ENCODE results near the gene INHBC.

Gene INHBC

DNA sequence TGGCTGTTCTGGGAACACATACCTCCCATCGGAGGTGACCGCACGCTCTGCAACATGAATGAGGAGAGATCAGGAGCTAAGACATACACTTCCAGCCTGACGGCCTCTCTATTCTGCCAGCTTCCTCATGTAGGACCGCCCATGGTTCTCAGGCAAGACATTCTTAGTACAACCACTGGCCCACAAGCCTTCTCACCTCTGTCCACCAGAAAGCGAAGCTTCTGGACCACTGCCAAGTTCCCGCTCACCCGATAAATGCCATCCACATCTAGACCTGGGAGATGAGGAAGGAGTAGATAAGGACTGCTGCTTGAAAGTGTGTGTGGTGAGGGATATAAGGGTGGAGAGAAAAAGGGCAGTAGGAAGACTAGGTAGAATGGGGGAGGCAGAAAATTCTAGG is 39.8 kb downstream of the INHBC start:
- no peak for DNase-seq (ENCODE audit: insufficient read length, low spot score)
- FAIRE-seq = no peak
- no peak for TF ChIP-seq POLR2A (IDR thresholded peaks at IDR 0.05; ENCODE audit: low read depth, low read length)

DNA sequence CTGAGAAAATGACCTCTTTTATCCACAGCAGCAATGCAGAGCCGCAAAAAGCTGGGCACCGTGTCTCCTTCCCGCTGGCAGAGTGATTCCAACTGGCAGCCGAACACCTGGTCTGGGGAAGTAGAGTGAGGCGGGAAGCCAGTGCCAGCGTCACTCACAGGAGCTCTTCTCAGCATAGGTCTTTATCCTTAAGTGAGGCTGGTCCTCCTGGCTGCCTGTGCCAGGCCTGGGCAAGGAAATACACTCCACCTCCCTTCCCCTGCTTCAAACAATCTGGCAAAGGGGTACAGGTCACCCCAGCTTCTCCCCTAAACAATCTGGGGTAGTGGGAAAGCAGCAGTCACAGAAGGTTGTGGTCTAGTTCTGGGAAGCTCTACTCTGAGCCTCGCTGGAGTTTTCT is 40.3 kb downstream of the INHBC start:
- TF ChIP-seq POLR2A (IDR thresholded peaks at IDR 0.05; ENCODE audit: low read depth, low read length) = no peak
- no peak for FAIRE-seq
- DNase-seq (ENCODE audit: insufficient read length, low spot score) = no peak

DNA sequence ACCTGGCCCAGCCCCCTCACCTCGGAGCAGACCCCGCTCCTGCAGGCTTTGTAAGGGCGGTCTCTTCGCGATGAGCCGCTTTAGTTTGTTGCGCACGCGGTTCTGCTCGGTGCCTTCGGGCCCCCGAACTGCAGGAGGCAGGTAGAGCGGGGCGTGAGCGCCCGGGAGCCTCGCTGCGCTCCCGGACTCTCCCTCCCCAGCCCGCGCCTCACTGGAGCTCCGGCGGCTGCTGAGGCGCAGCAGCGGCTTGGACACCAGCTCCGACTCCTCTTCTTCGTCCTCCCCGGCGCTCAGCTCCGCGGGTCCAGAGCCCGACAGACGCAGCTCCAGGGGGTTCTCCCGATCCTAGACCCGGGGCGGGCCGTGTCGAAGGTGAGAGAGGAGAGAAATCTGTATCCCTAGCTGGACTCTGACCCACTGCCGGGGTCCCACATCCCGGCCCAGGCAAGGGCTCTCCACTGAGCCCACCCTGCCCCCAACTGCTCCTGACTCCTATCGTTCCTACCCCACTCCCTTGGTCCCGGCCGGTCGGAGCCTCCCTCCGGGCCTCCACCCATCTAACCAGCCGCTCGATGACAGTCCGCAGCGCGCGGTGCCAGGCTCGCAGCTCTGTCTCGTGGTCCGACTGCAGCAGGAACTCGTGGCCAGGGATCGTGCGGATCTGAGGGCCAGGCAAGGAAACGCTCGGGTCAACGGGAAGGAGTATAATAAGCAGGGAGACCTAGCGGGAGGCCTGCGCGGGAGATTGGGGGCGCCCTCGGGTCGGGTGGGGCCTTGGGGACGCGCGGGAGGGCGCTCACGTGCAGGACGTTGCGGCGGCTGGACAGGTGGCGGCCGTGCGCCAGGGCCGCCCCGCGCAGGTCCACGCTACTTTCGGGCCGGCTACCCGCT is 40.9 kb downstream of the INHBC start:
- no peak for DNase-seq (ENCODE audit: insufficient read length, low spot score)
- no peak for FAIRE-seq
- no peak for TF ChIP-seq POLR2A (IDR thresholded peaks at IDR 0.05; ENCODE audit: low read depth, low read length)

DNA sequence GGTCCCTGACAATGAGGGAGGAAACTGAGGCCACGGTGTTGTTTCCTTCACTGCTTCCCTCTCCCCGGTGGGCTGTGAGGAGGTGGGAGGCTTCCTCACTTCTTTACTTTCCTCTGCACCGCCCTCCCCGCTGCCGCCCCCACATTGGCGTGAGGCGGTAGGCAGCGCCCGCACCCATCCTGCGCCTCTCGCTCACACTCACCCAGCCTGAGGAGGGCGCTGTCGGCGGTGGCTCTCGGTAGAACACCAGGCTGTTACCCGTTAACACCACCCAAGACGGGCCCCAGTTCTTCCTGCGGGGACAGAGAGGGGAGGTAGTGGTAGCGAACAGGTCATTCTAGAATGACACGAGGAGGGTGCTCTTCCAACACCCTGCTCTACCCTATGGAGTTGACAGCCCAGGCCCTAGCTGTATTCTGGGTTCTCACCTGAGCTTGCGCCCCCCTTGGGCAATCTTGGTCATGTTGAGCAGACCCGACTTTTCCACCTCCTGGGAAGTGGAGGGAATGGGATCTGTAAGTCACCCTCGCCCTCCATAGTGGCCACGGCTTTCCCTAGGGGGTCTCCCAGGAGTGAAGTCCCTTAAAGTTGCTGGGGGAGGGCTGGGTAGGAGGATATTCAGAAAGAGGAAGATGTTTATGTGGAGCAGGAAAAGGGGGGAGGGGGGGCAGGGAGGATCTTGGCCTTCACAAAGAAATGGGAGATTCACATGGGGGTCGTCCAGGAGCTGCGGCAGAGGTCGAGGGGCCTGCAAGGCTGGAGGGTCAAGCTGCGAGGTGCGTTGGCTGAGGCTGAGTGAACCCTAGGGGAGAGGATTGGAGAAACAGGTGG is 41.8 kb downstream of the INHBC start:
- DNase-seq (ENCODE audit: insufficient read length, low spot score) = no peak
- no peak for FAIRE-seq
- no peak for TF ChIP-seq POLR2A (IDR thresholded peaks at IDR 0.05; ENCODE audit: low read depth, low read length)

DNA sequence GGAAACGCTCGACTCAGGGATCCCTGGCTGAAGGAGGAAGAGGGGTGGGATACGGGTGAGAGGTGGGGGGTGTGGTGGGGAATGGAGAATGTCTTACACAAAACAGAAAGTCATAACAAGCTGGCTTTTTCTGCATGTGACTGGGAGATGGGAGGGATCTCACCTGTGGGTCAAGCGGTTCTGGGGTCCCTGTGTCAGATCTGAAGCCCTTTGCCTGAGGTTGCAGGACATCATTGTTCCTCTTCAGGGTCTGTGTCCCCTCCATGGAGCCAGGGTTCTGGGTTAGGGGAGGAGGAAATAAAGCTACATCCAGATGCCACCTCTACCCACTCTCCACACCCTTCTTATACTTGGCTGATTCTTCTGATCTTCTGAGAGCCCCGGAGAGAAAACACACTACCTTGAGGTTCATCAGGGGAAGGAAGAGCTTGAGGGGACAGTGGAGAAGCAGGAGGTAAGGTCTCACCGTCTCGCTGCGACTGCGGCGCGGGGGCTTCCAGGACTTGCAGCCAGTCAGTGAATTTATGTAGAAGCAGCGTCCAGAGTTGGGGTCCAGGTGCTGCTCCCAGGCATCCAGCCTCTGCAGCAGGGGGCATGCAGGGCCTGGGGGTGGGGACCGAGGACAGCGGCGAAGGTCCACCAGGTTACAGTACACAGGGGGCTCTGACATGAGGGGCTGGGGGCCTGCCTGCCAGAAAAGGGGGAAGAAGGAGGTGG is 42.6 kb downstream of the INHBC start:
- no peak for TF ChIP-seq POLR2A (IDR thresholded peaks at IDR 0.05; ENCODE audit: low read depth, low read length)

DNA sequence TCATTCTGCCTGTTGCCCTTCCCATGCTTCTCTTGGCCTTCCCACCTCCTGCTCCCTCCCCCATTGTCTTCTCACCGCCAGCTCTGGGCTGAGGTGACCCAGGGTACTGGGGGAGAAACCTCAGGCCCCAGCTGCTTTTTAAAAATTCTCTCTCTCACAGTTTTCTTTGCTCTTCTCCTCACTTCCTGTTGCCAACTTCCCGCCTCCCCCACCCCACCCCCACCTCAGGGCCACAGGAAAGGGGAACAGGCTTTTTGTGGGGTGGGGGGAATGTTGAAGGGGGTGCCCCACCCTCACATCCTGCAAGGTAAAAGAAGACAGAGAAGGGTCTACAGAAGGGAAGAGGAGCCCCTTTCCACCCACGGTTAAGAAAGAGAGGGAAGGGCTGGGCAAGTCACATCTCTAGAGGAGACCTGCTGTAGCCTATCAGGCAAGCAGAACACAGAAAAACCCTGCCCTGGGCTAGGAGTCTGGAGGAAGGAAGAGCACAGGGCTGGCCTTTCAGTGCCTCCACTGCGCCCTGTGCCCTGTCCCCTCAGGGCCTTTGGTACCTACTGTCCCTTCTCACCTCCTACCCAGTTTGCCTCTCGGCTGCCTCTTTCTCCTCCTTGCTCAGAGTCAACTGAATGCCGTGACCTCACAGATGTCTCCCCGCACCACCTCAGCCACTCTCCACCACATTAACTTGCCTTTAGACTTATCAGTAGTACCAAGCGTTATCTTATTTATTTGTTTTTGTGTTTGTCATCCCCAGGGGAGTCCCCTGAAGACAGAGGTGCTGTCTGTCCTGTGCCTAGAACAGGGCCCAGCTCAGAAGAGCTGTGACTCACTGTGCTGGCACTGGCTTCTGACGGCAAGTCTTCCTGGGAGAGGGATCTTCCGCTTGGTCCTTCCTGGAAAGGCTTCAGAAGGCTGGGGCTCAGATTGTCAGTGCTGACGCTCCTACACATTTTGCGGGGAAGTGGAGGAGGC is 43.4 kb downstream of the INHBC start:
- FAIRE-seq (no peak), DNase-seq (ENCODE audit: insufficient read length, low spot score) (no peak)
- no peak for TF ChIP-seq POLR2A (IDR thresholded peaks at IDR 0.05; ENCODE audit: low read depth, low read length)

More for the DNA sequence above, 42.6 kb downstream of the INHBC start:
- FAIRE-seq (no peak), DNase-seq (ENCODE audit: insufficient read length, low spot score) (no peak)

DNA sequence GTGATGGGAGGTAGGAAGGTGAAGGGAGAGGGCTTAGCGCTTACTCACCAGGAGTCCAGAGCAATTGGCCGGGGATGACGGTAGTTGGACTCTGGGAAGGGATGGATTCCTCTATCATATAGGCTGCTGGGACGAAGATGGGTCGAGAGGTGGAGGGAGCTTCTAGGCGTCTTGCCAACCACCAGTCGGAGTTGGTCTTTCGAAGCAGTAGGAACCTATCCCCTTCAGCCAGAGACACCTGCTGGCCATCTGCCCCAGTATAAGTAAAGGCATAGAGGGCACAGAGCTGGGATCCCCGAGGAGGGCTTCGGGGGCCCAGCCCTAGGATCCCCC is 44.4 kb downstream of the INHBC start:
- DNase-seq (ENCODE audit: insufficient read length, low spot score) (no peak), FAIRE-seq (no peak)
- no peak for TF ChIP-seq POLR2A (IDR thresholded peaks at IDR 0.05; ENCODE audit: low read depth, low read length)

DNA sequence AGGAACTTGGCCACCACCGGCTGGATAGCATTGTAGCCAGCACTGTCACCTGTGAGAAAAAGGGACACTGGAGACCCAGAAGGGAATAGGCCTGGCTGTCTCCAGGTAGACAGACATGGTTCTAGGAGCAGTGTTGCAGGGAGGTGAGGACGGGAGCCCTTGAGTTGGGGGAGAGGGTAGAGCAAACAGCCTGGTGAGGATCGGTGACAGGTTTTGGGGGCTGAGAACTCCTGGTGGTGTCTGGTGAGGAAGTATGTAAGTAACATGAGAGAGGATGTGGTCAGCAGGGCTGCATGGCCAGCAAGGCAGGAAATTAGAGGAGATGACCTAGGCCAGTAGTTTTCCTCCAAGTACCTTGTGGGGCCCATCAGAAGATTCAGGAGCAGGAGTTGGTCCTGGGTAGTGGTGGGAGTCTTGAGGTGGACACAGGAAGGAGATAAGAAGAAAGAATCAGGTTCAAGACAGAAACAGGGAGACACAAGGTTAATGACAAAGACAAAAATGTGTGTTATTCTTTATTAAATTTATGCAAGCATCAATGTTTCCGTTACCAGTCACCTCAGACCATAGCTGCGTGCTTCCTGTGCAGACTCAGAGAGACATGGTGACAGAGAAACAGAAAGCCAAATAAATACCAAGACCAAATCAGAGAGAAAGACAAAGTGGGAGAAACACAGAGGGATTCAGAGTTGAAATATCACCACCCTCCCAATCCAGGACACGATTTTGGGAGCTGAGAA is 45.0 kb downstream of the INHBC start, which contains the start of gene ARHGAP9:
Gene ARHGAP9, minus strand, starts transcription at position 491 of the 740 bp plus-strand sequence. Its CDS starts 460 bp downstream, at position 31.
- FAIRE-seq = no peak
- no peak for TF ChIP-seq POLR2A (IDR thresholded peaks at IDR 0.05; ENCODE audit: low read depth, low read length)

DNA sequence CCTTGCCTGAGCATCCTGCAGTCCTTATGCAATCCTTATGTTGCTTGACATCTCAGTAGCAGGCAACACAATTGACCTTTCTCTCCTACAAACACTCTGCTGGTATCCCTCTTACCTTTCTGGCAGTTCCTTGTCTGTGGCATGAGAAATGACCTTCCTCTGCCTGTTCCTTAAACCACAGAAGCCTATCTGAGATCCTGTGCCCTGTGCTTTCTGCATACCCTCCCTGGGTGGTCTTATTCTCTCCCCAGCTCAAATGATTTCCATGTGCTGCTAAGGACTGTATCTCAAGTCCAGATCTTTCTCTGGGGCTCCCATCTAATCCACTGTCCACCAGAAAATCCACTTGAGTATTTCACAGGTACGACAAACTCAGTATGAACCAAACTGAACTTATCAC is 47.1 kb downstream of the INHBC start:
- no peak for TF ChIP-seq POLR2A (IDR thresholded peaks at IDR 0.05; ENCODE audit: low read depth, low read length)
- FAIRE-seq (no peak), DNase-seq (ENCODE audit: insufficient read length, low spot score) (no peak)

More for the DNA sequence above, 45.0 kb downstream of the INHBC start, which contains the start of gene ARHGAP9:
- DNase-seq (ENCODE audit: insufficient read length, low spot score) = no peak

DNA sequence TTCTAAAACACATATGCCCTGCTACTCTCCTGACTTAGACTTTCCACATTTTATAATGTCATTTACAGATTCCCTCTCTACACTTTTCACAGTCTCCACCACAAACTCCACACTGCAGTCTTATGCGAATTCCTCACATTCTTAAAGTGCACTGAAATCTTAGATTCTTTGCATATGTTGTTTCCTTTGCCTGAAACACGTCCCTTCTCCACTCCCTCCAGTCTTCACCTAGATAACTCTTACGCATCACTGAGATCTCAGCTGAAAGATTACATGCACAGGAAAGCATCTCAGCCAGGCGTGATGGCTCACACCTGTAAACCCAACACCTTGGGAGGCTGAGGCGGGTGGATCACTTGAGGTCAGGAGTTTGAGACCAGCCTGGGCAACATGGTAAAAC is 48.9 kb downstream of the INHBC start:
- DNase-seq (ENCODE audit: insufficient read length, low spot score) = no peak
- no peak for FAIRE-seq
- no peak for TF ChIP-seq POLR2A (IDR thresholded peaks at IDR 0.05; ENCODE audit: low read depth, low read length)

DNA sequence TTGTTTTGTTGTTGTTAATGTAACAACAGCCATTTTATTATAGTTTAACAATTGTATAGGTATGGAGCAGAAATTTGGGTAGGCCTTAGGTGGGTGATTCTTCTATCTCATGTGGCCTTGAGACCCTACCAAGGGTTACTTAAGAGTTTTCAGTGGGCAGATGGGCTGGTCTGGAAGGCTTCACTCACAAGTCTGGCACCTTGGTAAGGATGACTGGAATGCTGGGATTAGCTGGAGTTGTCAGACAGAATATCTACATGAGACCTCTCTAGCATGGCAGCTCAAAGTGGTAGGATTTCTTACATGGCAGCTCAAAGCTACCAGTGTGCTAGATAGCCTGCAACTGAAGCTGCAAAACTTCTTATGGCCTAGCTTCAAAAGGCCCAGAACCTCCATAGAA is 51.1 kb downstream of the INHBC start:
- no peak for DNase-seq (ENCODE audit: insufficient read length, low spot score)
- TF ChIP-seq POLR2A (IDR thresholded peaks at IDR 0.05; ENCODE audit: low read depth, low read length) = no peak
- FAIRE-seq = no peak

DNA sequence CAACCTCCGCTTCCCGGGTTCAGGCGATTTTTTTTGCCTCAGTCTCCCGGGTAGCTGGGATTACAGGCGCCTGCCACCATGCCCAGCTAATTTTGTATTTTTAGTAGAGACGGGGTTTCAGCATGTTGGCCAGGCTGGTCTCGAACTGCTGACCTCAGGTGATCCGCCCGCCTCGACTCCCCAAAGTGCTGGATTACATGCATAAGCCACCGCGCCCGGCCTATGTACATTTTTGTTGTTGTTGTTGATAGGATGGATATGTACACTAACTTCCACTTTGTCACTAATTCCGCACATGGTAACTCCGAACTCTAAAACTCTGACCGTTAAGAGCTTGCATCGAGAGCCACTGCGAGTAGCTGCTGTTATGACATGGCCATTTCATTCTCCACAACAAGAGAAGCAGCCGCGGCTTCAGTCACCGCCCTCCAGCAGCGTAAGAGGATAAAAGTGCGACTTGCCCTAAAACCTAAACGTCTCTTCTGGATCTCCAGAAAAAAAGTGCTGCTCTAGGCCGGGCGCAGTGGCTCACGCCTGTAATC is 52.5 kb downstream of the INHBC start:
- no peak for FAIRE-seq

More for the DNA sequence above, 52.5 kb downstream of the INHBC start:
- no peak for DNase-seq (ENCODE audit: insufficient read length, low spot score)
- no peak for TF ChIP-seq POLR2A (IDR thresholded peaks at IDR 0.05; ENCODE audit: low read depth, low read length)

All from H54 (cell line).